DND-41 (cell line): ENCODE results near the gene TLDC2.

Experiments used
- EZH2 ChIP-seq: IDR thresholded peaks from 3 replicates; pipeline ENCODE4 v1.6.1; 2012; ENCODE audit warnings: borderline replicate concordance, low read depth, mild to moderate bottlenecking, moderate library complexity, low read length, inconsistent platforms; ENCODE audit not compliant: severe bottlenecking
- TF ChIP-seq, protein P1 (sequence below): IDR thresholded peaks from 2 replicates; pipeline ENCODE4 v1.5.1; 2012; ENCODE audit warnings: borderline replicate concordance, low read length, moderate library complexity, mild to moderate bottlenecking; ENCODE audit not compliant: poor library complexity, severe bottlenecking; ENCODE audit errors: extremely low read depth

DNA sequence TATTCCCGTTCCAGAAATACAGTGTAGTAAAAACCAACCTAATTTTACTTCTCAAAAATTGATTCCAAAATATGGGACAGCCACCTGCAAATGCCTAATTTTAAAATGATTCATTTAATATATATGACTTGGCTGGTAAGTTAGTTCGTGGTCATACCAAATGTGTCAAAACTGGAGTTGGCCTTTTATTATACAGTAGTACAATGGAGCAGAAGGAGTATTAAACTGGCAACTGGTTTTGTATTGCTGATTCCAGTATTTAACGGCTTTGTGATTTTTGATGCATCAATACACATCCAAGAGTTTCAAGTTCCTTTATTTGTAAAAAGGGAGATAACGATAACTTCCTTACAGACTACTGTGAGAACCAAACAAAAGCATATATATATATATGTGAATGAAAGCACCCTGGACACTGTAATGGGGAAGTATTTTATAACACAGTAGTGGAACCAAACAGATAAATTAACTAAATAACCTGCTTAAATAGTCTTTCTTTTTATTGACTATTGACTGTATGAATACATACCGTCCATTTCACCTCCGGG lies 50.8 kb downstream of the TLDC2 start:
- TF ChIP-seq, protein P1, sequence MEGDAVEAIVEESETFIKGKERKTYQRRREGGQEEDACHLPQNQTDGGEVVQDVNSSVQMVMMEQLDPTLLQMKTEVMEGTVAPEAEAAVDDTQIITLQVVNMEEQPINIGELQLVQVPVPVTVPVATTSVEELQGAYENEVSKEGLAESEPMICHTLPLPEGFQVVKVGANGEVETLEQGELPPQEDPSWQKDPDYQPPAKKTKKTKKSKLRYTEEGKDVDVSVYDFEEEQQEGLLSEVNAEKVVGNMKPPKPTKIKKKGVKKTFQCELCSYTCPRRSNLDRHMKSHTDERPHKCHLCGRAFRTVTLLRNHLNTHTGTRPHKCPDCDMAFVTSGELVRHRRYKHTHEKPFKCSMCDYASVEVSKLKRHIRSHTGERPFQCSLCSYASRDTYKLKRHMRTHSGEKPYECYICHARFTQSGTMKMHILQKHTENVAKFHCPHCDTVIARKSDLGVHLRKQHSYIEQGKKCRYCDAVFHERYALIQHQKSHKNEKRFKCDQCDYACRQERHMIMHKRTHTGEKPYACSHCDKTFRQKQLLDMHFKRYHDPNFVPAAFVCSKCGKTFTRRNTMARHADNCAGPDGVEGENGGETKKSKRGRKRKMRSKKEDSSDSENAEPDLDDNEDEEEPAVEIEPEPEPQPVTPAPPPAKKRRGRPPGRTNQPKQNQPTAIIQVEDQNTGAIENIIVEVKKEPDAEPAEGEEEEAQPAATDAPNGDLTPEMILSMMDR = no peak
- no peak for TF ChIP-seq EZH2
